GM18858 (cell line): ENCODE data around the gene P2RY12.

Experiments
- ATAC-seq: cut with Tn5 transposase; IDR thresholded peaks from one replicate; pipeline ENCODE4 v1.9.1; 2021; ENCODE audit not compliant: unreplicated experiment

The P2RY12 gene

GRCh38 chr3:151307583-151308488 is 76.7 kb downstream of the P2RY12 start:
- ATAC-seq: no peak

- no peak for ATAC-seq
Observed at GRCh38 chr3:151307131-151307530, 77.4 kb downstream of the P2RY12 start.

- ATAC-seq: no peak
Observed at GRCh38 chr3:151306168-151306810, 78.3 kb downstream of the P2RY12 start.

- ATAC-seq: no peak
Observed at GRCh38 chr3:151305775-151306151, 78.8 kb downstream of the P2RY12 start.

- no peak for ATAC-seq
Observed at GRCh38 chr3:151305060-151305774, 79.3 kb downstream of the P2RY12 start.

- ATAC-seq: no peak
Observed at GRCh38 chr3:151303751-151304150, 80.8 kb downstream of the P2RY12 start.

- no peak for ATAC-seq
Observed at GRCh38 chr3:151301787-151302186, 82.8 kb downstream of the P2RY12 start.

GRCh38 chr3:151300539-151300938 is 84.0 kb downstream of the P2RY12 start:
- no peak for ATAC-seq

- no peak for ATAC-seq
Observed at GRCh38 chr3:151299006-151299405, 85.5 kb downstream of the P2RY12 start.

GRCh38 chr3:151297429-151297828 is 87.1 kb downstream of the P2RY12 start:
- no peak for ATAC-seq

GRCh38 chr3:151296226-151296625 is 88.3 kb downstream of the P2RY12 start:
- ATAC-seq: no peak

GRCh38 chr3:151293127-151293526 is 91.4 kb downstream of the P2RY12 start:
- ATAC-seq: no peak

GRCh38 chr3:151290673-151291072 is 93.9 kb downstream of the P2RY12 start:
- no peak for ATAC-seq

GRCh38 chr3:151289445-151289844 is 95.1 kb downstream of the P2RY12 start:
- no peak for ATAC-seq
